Stimulated activated CD4-positive, alpha-beta T cell treated with anti-CD3 and anti-CD28 coated beads, Interleukin-15, amount 100 ng/mL, for 1 hour (primary cell): Measurements from ENCODE around the gene HOXB1.

Experiments used
- DNase-seq, 2 donors: peaks; one replicate each; pipeline ENCODE4 v3.0.0-alpha.2; 2020; ENCODE audit warnings: low read depth in 1 of 2, low spot score in 1 of 2

HOXB1 gene

GRCh38 chr17:48567646-48568354 lies 37.0 kb upstream of the HOXB1 start:
- no peak for DNase-seq

GRCh38 chr17:48567209-48567608 lies 36.4 kb upstream of the HOXB1 start:
- DNase-seq = no peak

GRCh38 chr17:48566717-48567116 lies 35.9 kb upstream of the HOXB1 start:
- DNase-seq = no peak

- no peak for DNase-seq
Observed at GRCh38 chr17:48565925-48566710, 35.3 kb upstream of the HOXB1 start.

DNA sequence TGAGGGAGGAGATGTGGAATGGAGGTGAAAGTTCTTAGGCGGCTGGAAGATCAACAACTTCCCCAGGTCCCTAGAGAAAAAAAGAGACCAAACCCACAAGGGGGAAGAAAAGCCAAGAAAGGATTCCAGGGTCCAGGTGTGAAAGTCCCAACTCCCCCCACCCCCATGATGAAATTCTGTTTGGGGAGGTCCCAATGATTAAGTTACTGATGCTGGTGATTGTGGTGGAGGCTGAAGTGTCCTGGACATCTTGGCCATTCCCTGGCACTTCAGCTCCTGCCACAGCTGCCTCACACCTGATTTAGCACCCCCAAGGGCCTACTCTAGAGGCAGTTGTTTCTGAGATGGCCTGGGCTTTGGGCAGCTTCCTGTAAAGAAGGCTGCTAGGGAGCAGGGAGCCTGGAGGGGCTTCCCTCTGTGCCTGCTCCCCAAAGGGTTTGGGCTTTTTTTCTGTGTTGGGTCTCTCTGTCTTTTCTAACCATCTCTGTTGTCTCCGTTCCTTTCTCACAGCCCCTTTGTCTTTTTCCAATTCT lies 34.3 kb upstream of the HOXB1 start:
- no peak for DNase-seq

- no peak for DNase-seq
Observed at GRCh38 chr17:48564188-48565021, 33.6 kb upstream of the HOXB1 start.

GRCh38 chr17:48563867-48564187 lies 33.0 kb upstream of the HOXB1 start:
- no peak for DNase-seq

- DNase-seq = no peak
Observed at GRCh38 chr17:48563385-48563838, 32.6 kb upstream of the HOXB1 start.

- no peak for DNase-seq
Observed at GRCh38 chr17:48562934-48563333, 32.1 kb upstream of the HOXB1 start.

DNA sequence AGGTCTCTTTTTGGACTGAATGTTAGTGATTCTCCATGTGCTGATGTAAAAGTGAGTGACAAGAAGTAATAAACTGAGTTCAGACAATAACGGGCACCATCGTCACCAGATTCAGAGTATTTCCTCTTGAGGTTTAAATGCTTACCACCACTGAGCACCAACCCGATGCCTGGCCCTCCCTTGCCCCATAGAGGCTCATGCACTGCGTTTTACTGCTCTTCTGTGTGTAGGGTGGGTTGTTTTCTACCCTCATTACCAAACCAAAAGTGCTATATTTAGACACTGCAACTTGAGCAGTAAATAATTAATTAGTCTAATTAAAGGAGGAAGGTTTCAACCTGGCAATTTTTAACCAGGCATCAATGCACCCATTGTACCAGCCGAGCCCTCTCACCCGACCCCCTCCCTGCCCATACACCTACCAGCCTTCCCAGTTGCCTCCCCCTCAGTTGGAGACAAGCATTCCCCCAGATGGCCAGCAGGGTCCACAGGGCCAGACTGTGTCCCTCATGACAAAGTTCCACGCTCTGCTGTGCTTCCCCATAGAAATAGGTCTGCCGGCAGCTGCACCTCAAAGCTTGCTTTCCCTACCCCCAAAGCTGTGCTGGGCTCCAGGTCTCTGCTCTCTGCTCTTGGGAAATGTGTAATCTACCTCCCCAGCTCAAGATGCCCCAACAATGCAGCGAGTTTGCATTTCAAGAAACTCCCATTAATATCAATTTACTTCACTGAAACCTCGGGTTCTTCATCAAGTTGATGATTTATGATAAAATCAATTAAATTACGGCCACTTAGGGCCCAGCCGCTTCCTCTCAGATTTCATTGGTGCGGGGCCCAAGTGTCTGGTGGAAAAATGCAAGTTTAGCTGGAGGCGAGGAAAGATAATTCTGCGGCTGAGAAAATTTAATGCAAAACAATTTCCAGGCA lies 31.3 kb upstream of the HOXB1 start:
- DNase-seq = no peak

DNA sequence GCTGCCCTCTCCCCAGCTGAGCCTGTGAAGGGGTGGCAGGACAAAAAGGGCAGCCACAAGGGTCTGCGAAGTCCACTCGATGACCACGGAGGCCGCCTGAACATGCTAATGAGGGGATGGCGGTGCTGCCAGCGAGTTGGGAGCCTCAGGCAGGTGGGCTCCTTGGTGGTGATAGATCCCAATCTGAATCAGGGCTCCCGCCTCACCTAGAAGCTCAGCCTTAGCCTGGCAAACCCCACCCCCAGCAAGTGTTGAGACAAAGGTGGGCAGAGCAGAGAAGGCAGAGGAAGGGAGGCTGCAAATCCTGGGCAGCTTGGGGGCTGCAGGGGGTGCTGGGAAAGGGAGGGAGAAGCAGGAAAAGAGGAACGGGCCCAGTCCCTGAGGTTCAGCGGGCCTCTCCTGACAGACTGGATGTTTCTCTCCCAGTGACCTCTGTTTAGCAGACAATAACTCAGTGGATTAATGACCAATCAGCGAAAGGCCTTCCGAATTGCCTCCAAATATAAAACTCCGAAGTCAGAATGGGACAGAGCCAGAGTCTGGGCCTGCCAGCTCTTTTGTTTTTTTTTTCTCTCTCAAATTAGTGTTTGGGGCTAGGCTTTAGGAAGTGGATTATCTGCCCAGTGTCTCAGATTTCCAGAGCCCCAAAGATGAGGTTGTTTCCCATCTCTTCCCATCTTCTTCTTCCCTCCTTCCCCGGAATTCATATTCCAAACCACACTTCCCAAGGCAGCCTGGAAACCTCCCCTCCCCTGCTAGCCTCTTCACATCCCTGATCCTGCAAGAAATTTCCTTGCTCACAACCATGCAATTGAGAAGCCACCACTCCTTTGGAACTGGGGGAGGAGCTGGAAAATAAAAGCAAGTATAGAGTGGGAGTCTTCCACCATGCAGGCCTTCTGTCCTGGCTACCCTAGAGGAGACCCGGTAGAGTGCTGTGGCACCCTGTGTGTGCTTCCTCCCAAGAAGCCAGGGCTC lies 29.3 kb upstream of the HOXB1 start:
- no peak for DNase-seq

- DNase-seq = no peak
Observed at GRCh38 chr17:48559122-48559839, 28.5 kb upstream of the HOXB1 start.

- DNase-seq = no peak
Observed at GRCh38 chr17:48558831-48559121, 28.0 kb upstream of the HOXB1 start.

DNA sequence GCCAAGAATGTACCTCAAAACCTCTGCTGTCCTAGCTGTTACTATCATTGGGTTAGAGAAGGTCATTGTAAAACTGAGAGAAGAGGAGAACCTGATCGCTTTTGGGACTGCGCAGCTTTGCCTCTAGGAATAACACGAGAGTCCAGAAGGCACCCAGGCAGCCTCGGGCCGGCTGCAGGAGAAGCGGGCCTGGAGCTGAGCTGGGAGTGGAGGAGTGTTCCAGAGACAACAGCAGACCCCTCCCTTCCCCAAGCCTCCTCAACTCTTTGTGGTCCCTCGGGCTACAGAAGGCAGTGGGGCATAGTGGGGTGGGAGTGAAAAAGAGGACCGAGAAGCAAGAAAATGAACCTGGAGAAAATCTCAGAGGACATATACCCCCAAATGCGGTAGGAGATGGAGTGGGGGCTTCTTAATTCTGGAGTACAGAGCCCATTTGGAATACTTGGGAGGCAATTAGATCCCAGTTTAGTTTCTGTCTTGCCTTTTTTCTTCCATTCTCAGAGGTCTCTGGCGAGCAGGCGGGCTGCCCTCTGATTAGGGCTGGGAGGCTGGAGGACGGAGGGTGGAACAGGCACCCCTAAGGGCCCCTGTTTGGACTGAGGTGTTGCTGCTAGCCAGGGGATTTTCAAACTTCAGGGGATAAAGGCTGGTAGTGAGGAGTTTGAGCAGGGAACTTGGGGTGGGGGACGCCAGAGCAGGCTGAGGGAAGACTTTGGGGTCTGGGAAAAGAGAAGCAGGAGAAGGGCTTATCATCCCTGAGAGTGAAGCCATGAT lies 27.4 kb upstream of the HOXB1 start:
- no peak for DNase-seq

DNA sequence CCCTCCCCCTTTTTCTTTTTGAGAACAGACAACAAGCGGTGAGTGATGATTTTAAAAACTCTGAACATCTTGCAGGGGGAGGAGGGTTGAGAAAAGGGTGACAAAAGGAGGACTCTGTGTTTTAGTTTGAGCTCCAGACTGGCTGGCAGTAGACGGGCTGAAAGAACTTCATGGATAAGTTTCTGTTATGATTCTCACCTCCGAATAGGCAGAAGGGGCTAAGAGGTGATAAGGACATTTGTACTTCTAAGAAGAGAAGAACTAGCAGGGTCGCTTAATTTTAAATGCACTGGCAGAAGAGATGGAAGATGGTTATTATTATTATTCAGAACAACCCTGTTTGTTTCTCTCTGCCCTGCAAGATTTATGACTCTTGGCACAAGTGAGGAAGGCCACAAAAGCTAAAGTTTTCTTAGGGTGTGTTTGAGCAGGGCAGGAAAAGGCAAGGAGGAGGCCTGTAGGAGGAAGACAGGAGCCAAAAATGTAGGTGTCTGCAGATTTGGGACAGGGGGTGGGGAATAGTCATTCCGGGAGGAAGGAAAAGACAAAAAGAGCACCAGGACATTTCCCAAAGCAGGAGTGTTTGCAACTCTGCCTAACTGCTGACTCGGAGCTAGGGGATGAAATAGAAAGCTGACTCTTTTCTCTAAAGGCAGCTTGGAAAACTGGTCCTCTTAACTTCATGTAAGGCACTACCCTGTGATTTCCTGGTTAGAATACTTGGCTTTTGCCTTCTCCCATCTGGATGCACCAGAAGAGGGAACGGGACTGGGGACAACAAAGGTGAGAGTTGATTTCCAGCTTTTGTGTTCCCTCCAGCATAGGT lies 26.0 kb upstream of the HOXB1 start:
- DNase-seq = no peak

GRCh38 chr17:48556229-48556575 lies 25.4 kb upstream of the HOXB1 start:
- no peak for DNase-seq
